Measurements from ENCODE around the gene COX10.
"Not testable (repeated sequence)": the region's sequence is repeated elsewhere in the genome, so short reads cannot be mapped to it uniquely, and the experiment has no call there.

The COX10 gene

DNA sequence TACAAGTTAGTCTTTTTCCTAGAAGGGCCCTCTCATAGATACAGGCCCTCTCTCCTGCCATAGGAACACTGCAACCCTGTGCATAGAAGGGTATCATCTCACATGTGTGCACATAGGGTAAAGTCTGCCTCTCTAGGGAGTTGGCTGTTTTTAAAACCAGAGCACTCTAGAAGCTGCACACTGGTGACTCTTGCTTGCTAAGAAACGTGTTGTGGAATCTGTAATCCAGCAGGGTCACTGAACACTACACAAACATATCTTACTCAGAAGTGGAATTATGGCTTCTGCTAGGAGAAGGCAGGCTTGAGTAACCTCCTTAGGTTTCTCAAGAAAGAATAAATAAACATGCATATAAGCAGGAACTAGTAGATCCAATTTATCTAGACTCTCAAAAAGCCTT lies 121.5 kb downstream of the COX10 start:
- not testable (repeated sequence) for H3K9me3 ChIP-seq (ENCODE audit: control insufficient read depth, insufficient read depth, low read length); H3K4me3 ChIP-seq (ENCODE audit: low read depth, low read length); H3K27me3 ChIP-seq (ENCODE audit: control insufficient read depth, insufficient read depth, low read length); H3K4me1 ChIP-seq (ENCODE audit: control insufficient read depth, insufficient read depth, low read length); H3K36me3 ChIP-seq (ENCODE audit: control insufficient read depth, insufficient read depth, low read length); H3K9ac ChIP-seq (ENCODE audit: low read depth, low read length)

DNA sequence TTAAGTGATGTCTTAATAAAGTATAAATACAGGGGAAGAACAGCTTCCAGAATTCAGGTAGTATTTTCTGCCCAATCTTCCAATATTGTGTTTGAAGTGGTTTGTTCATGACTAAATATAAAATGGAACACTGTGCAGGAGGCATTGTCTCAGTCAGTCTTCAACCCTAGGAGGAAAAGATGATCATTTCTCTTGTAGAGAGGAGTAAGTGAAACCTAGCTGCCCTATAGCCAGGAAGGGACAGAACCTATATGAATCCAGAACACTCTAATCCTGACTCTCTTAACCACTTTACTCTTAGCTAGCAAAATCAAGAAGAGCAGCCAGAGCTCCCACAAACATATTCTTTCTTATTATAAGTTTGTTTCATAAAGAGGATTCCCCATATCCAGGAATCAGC lies 122.2 kb downstream of the COX10 start:
- H3K9ac ChIP-seq (ENCODE audit: low read depth, low read length); H3K36me3 ChIP-seq (ENCODE audit: control insufficient read depth, insufficient read depth, low read length); H3K4me3 ChIP-seq (ENCODE audit: low read depth, low read length); H3K4me1 ChIP-seq (ENCODE audit: control insufficient read depth, insufficient read depth, low read length); H3K27me3 ChIP-seq (ENCODE audit: control insufficient read depth, insufficient read depth, low read length); H3K9me3 ChIP-seq (ENCODE audit: control insufficient read depth, insufficient read depth, low read length): not testable (repeated sequence)

DNA sequence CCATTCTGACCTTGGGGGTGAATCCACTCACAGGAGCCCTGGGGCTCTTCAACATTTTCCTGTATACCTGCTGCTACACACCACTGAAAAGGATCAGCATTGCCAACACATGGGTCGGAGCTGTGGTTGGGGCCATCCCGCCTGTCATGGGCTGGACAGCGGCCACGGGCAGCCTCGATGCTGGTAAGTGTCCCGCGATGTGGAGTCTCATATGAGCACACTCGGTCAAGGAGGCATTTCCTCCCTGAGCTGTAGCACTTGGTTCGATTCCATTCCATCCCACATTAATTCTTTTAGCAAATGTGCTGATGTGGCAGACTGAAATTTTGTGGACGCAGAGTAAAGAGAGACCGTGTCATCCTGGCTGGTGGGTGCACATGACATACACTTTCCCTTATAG lies 122.7 kb downstream of the COX10 start:
- H3K36me3 ChIP-seq (ENCODE audit: control insufficient read depth, insufficient read depth, low read length); H3K4me3 ChIP-seq (ENCODE audit: low read depth, low read length); H3K4me1 ChIP-seq (ENCODE audit: control insufficient read depth, insufficient read depth, low read length); H3K27me3 ChIP-seq (ENCODE audit: control insufficient read depth, insufficient read depth, low read length); H3K9me3 ChIP-seq (ENCODE audit: control insufficient read depth, insufficient read depth, low read length); H3K9ac ChIP-seq (ENCODE audit: low read depth, low read length): not testable (repeated sequence)

DNA sequence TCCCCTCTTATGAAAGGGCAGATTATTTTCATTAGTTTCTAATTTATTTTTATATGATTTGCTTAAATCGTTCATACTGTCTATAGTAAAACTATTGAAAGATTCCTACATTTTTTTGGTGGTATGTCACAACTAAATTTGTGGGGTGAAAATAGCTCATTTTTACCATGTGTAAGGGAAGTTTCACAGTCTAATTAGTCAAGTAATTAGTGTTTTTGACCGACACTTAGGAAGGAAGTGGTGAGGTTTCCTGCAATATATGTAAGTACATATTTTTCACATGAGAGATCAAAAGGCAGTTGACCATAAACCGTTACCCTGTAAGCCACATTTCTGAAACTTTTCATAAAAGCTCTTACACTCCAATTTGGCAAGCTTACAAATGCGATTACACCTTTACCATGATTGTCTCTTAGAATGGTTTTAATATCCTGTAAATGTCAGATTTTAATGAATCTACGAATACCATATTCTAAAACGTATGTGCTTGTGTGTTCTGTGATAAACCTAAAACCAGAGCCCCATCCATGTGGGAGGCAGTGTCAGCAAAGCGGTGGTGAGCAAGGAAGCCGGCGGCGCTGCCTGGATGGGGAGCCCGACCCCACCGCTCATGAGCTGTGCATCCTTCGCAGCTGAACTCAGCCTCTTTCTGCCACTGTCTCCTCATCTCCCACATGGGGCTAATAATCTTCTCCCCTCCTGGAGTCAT lies 123.5 kb downstream of the COX10 start:
- H3K4me3 ChIP-seq (ENCODE audit: low read depth, low read length); H3K9ac ChIP-seq (ENCODE audit: low read depth, low read length); H3K27me3 ChIP-seq (ENCODE audit: control insufficient read depth, insufficient read depth, low read length); H3K4me1 ChIP-seq (ENCODE audit: control insufficient read depth, insufficient read depth, low read length); H3K9me3 ChIP-seq (ENCODE audit: control insufficient read depth, insufficient read depth, low read length); H3K36me3 ChIP-seq (ENCODE audit: control insufficient read depth, insufficient read depth, low read length): not testable (repeated sequence)

DNA sequence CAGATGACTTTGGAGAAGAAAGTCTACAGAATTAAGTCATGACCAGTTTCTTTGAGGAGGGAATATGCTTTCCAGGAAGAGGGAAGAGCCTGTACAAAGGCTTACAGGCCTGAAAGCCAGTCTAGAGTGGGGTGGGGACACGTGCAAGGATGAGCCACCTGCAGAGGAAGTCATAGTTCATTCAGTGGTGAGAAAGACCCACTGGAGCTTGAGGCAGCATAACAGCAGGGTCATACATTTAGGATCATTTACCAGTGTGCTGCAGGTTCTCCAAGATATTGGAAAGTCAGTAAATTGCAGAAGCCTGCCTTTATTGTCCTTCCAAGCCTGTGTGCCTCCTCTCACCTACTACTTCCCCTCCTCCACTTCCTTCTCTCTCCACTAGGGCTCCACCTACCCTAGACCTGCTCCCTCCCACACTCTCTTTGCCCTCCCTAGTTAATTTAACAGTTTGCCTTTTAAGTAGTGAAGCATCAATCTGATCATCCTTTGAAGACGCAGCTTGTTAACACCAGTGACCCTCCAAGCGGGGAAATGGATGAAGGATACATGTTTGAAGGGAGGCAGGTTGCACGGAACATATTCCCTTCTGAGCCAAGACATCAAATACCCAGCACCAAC lies 127.2 kb downstream of the COX10 start:
- no peak overlapping the region for H3K9ac ChIP-seq (ENCODE audit: low read depth, low read length)
- no peaks in the 10 kb centered on the region for H3K4me1 ChIP-seq (ENCODE audit: control insufficient read depth, insufficient read depth, low read length)
- H3K27me3 ChIP-seq (ENCODE audit: control insufficient read depth, insufficient read depth, low read length): no peaks in the 10 kb centered on the region
- no peaks in the 10 kb centered on the region for H3K36me3 ChIP-seq (ENCODE audit: control insufficient read depth, insufficient read depth, low read length)
- no peaks in the 10 kb centered on the region for H3K9me3 ChIP-seq (ENCODE audit: control insufficient read depth, insufficient read depth, low read length)
- no peak overlapping the region for H3K4me3 ChIP-seq (ENCODE audit: low read depth, low read length)

GRCh38 chr17:14197057-14197456 lies 127.8 kb downstream of the COX10 start:
- H3K4me1 ChIP-seq (ENCODE audit: control insufficient read depth, insufficient read depth, low read length): no peaks in the 10 kb centered on the region
- no peaks in the 10 kb centered on the region for H3K27me3 ChIP-seq (ENCODE audit: control insufficient read depth, insufficient read depth, low read length)
- H3K9me3 ChIP-seq (ENCODE audit: control insufficient read depth, insufficient read depth, low read length): no peaks in the 10 kb centered on the region
- H3K9ac ChIP-seq (ENCODE audit: low read depth, low read length): no peak overlapping the region
- no peak overlapping the region for H3K4me3 ChIP-seq (ENCODE audit: low read depth, low read length)
- H3K36me3 ChIP-seq (ENCODE audit: control insufficient read depth, insufficient read depth, low read length): no peaks in the 10 kb centered on the region

DNA sequence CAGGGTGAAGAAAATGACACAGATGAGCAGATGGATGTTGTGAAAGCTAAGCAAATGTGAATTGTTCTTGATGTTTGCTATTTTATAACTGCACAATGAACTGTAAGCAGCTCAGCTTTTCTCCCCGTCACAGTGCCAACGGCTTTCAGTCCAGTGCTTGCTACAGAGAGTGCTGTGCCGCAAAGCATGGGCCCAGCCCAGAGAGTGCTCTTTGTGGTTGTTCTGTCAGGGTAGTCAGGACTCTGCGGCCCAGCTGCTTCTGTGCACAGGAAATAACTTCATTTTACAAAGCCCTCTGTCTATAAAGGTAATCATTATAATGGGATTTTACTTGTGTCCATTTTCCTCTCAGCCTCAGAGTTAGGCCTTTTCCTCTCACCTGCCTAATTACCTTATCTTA lies 128.3 kb downstream of the COX10 start:
- Histone ChIP-seq H3K9me3 (ENCODE audit: control insufficient read depth, insufficient read depth, low read length) (no peaks in the 10 kb centered on the region), H3K27me3 (ENCODE audit: control insufficient read depth, insufficient read depth, low read length) (no peaks in the 10 kb centered on the region), H3K4me1 (ENCODE audit: control insufficient read depth, insufficient read depth, low read length) (no peaks in the 10 kb centered on the region), H3K9ac (ENCODE audit: low read depth, low read length) (no peak overlapping the region), H3K4me3 (ENCODE audit: low read depth, low read length) (no peak overlapping the region), H3K36me3 (ENCODE audit: control insufficient read depth, insufficient read depth, low read length) (no peaks in the 10 kb centered on the region)

GRCh38 chr17:14198013-14198412 lies 128.7 kb downstream of the COX10 start:
- H3K27me3 ChIP-seq (ENCODE audit: control insufficient read depth, insufficient read depth, low read length): no peaks in the 10 kb centered on the region
- no peak overlapping the region for H3K4me3 ChIP-seq (ENCODE audit: low read depth, low read length)
- no peaks in the 10 kb centered on the region for H3K4me1 ChIP-seq (ENCODE audit: control insufficient read depth, insufficient read depth, low read length)
- H3K9ac ChIP-seq (ENCODE audit: low read depth, low read length): no peak overlapping the region
- H3K36me3 ChIP-seq (ENCODE audit: control insufficient read depth, insufficient read depth, low read length): no peaks in the 10 kb centered on the region
- H3K9me3 ChIP-seq (ENCODE audit: control insufficient read depth, insufficient read depth, low read length): no peaks in the 10 kb centered on the region

- Histone ChIP-seq H3K36me3 (ENCODE audit: control insufficient read depth, insufficient read depth, low read length) (no peaks in the 10 kb centered on the region), H3K9ac (ENCODE audit: low read depth, low read length) (no peak overlapping the region), H3K27me3 (ENCODE audit: control insufficient read depth, insufficient read depth, low read length) (no peaks in the 10 kb centered on the region), H3K4me1 (ENCODE audit: control insufficient read depth, insufficient read depth, low read length) (no peaks in the 10 kb centered on the region), H3K9me3 (ENCODE audit: control insufficient read depth, insufficient read depth, low read length) (no peaks in the 10 kb centered on the region), H3K4me3 (ENCODE audit: low read depth, low read length) (no peak overlapping the region)
Observed at GRCh38 chr17:14198575-14198974, 129.3 kb downstream of the COX10 start.

DNA sequence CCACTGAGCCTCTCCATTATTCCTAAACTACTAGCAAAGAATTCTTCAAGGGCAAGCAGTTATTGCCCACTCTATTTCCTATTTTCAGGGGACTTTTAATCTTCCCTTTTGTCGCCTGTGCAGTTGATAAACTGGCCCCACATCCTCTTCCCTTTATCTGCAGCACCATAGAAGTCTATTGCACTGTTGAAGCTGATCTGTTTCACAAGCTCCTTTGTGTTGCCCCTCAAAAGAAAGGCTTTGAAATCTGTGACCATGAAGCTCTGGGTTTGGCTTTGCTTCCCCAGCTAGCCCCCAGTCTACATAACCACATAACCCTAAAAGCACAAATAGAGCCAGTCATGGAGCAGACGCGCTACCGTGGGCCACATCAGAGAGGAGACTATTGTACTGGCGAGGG lies 130.3 kb downstream of the COX10 start:
- H3K27me3 ChIP-seq (ENCODE audit: control insufficient read depth, insufficient read depth, low read length): no peaks in the 10 kb centered on the region
- no peaks in the 10 kb centered on the region for H3K4me1 ChIP-seq (ENCODE audit: control insufficient read depth, insufficient read depth, low read length)
- no peaks in the 10 kb centered on the region for H3K9me3 ChIP-seq (ENCODE audit: control insufficient read depth, insufficient read depth, low read length)
- no peak overlapping the region for H3K4me3 ChIP-seq (ENCODE audit: low read depth, low read length)
- no peaks in the 10 kb centered on the region for H3K36me3 ChIP-seq (ENCODE audit: control insufficient read depth, insufficient read depth, low read length)
- no peak overlapping the region for H3K9ac ChIP-seq (ENCODE audit: low read depth, low read length)

DNA sequence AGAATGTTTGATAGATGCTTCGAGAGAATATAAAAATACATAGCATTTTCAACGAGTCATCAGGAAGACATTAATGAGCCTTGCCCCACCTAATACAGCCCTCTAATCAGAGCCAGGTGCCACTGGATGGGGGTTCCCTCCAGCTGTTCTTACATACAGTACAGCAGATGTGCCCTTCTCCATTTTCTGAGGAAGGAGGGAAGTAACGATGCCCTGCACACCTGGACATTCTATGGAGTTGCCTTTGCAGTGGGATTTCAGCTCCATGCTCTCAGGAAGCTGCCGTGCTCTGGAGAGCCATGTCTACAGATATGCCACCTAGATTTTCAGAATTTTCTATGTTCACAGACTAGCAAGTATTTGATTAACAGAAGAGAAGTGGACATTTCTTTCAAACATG lies 131.1 kb downstream of the COX10 start:
- no peak overlapping the region for H3K9ac ChIP-seq (ENCODE audit: low read depth, low read length)
- H3K4me1 ChIP-seq (ENCODE audit: control insufficient read depth, insufficient read depth, low read length): no peaks in the 10 kb centered on the region
- no peaks in the 10 kb centered on the region for H3K36me3 ChIP-seq (ENCODE audit: control insufficient read depth, insufficient read depth, low read length)
- H3K27me3 ChIP-seq (ENCODE audit: control insufficient read depth, insufficient read depth, low read length): no peaks in the 10 kb centered on the region
- no peak overlapping the region for H3K4me3 ChIP-seq (ENCODE audit: low read depth, low read length)
- H3K9me3 ChIP-seq (ENCODE audit: control insufficient read depth, insufficient read depth, low read length): no peaks in the 10 kb centered on the region

- no peaks in the 10 kb centered on the region for H3K27me3 ChIP-seq (ENCODE audit: control insufficient read depth, insufficient read depth, low read length)
- H3K4me3 ChIP-seq (ENCODE audit: low read depth, low read length): no peak overlapping the region
- no peak overlapping the region for H3K9ac ChIP-seq (ENCODE audit: low read depth, low read length)
- no peaks in the 10 kb centered on the region for H3K36me3 ChIP-seq (ENCODE audit: control insufficient read depth, insufficient read depth, low read length)
- H3K9me3 ChIP-seq (ENCODE audit: control insufficient read depth, insufficient read depth, low read length): no peaks in the 10 kb centered on the region
- no peaks in the 10 kb centered on the region for H3K4me1 ChIP-seq (ENCODE audit: control insufficient read depth, insufficient read depth, low read length)
Observed at GRCh38 chr17:14201021-14201987, 132.0 kb downstream of the COX10 start.

Measured in iPS-15b (cell line).